ENCODE measurements around the gene ZDHHC11B.

The ZDHHC11B gene

GRCh38 chr5:668283-668995, 116.1 kb downstream of the ZDHHC11B start:
- intact Hi-C loops (cut with DNase I) = no loop called here
- peak in 6 of 10 donors; percentile 28 to 93 (median 68) for DNase-seq

GRCh38 chr5:666816-667498, 117.6 kb downstream of the ZDHHC11B start:
- peak in 2 of 10 donors; percentile 64 to 77 for DNase-seq
- intact Hi-C loops (cut with DNase I) = no loop called here

- intact Hi-C loops (cut with DNase I) = no loop called here
- peak in 5 of 10 donors; percentile 10 to 74 (median 56) for DNase-seq
These were observed 118.4 kb downstream of the ZDHHC11B start for GRCh38 chr5:665956-666711.

GRCh38 chr5:665541-665955, 119.0 kb downstream of the ZDHHC11B start:
- intact Hi-C loops (cut with DNase I) = no loop called here
- DNase-seq = peak in 1 of 10 donors; percentile 75

GRCh38 chr5:664994-665360, 119.6 kb downstream of the ZDHHC11B start:
- DNase-seq = peak in 5 of 10 donors; percentile 12 to 83 (median 55)
- intact Hi-C loops (cut with DNase I) = no loop called here

GRCh38 chr5:664343-664993, 120.1 kb downstream of the ZDHHC11B start:
- DNase-seq = peak in 4 of 10 donors; percentile 13 to 80 (median 46)
- intact Hi-C loops (cut with DNase I) = no loop called here

GRCh38 chr5:663436-664342, 120.8 kb downstream of the ZDHHC11B start:
- intact Hi-C loops (cut with DNase I) = no loop called here
- DNase-seq = peak in 5 of 10 donors; percentile 14 to 86 (median 59)

GRCh38 chr5:662751-663435, 121.6 kb downstream of the ZDHHC11B start:
- intact Hi-C loops (cut with DNase I) = no loop called here
- peak in 4 of 10 donors; percentile 26 to 79 (median 67) for DNase-seq

- peak in 5 of 10 donors; percentile 6 to 83 (median 70) for DNase-seq
- intact Hi-C loops (cut with DNase I) = no loop called here
These were observed 122.4 kb downstream of the ZDHHC11B start for GRCh38 chr5:661891-662750.

GRCh38 chr5:660491-661030, 124.0 kb downstream of the ZDHHC11B start:
- peak in 3 of 10 donors; percentile 53 to 67 (median 63) for DNase-seq
- intact Hi-C loops (cut with DNase I) = no loop called here
